HCT116 (cell line): ENCODE data around the gene ESPNL. TPM values are rescaled to one million over a fixed set of nuclear protein-coding genes. Genes with fewer than 3 reads are reported as not detected.

Experiments used
- ATAC-seq: fragments of 200-7000 bp; cut with Tn5 transposase; 2 replicates; pipeline ENCODE4 v1.9.1; 2020; ENCODE audit warnings: mild to moderate bottlenecking, moderate library complexity
- BruUV-seq: library from RNA; stranded (reverse); fragments of 400-500 nt; replicated peaks from 2 replicates; lab custom pipeline; 2021; lab: Mats Ljungman, UMichigan
- CTCF ChIA-PET: fragments of 300-600 bp; sonication (Branson Sonifier 250); formaldehyde crosslinking; loops from one replicate; lab custom pipeline; 2021; ENCODE audit warnings: antibody characterized with exemption; lab: Charles Lee
- POLR2A ChIA-PET: fragments of 300-600, 350-600 bp; sonication (Branson Sonifier 250); formaldehyde crosslinking; loops from one replicate; lab custom pipeline; 2021; ENCODE audit warnings: antibody characterized with exemption; lab: Charles Lee
- RAD21 ChIA-PET, 2 experiments: fragments of 300-600 bp; sonication (Branson Sonifier 250); formaldehyde crosslinking; loops; one replicate each; lab custom pipeline; 2023; ENCODE audit warnings: low total read pairs in 2 of 2; ENCODE audit not compliant: uncharacterized antibody in 2 of 2, unreplicated experiment in 2 of 2, low non-redundant PET in 1 of 2; lab: Charles Lee
- DNase-seq: peaks from one replicate; pipeline ENCODE4 v3.0.0-alpha.2; 2010; ENCODE audit warnings: low read depth, low spot score
- H2AFZ ChIP-seq: fragments of 200-600 bp; shearing (Covaris generic), sonication (generic); 2 replicates; pipeline ENCODE4 v1.6.1; 2017; ENCODE audit warnings: low read depth, mixed run types, mixed read lengths, antibody characterized with exemption, low read length; ENCODE audit not compliant: poor library complexity, severe bottlenecking
- H3K27ac ChIP-seq: 2 replicates; pipeline ENCODE4 v1.5.1; 2012; ENCODE audit warnings: low read depth, low read length
- H3K27me3 ChIP-seq: fragments of 200-600 bp; sonication (generic); 2 replicates; pipeline ENCODE4 v1.6.1; 2016; ENCODE audit warnings: mixed run types, low read length, mixed read lengths; ENCODE audit not compliant: insufficient read depth
- H3K36me3 ChIP-seq, 2 experiments: fragments of 200-500 bp in 1 of 2; fragments of 200-600 bp in 1 of 2; sonication (Bioruptor generic) in 1 of 2; sonication (generic) in 1 of 2; 2 replicates each; pipeline versions ENCODE4 v1.5.1 to v1.6.1; 2014 to 2016; ENCODE audit warnings: low read length in 2 of 2, inconsistent platforms in 1 of 2, mixed read lengths in 1 of 2, mixed run types in 1 of 2; ENCODE audit not compliant: insufficient read depth in 2 of 2, control insufficient read depth in 1 of 2
- H3K4me1 ChIP-seq, 2 experiments: fragments of 200-600 bp in 1 of 2; sonication (generic) in 1 of 2; 2 replicates each; pipeline versions ENCODE4 v1.5.1 to v1.6.1; 2012 to 2017; ENCODE audit warnings: low read length in 2 of 2, inconsistent platforms in 1 of 2, mild to moderate bottlenecking in 1 of 2, mixed read lengths in 1 of 2, mixed run types in 1 of 2, moderate library complexity in 1 of 2; ENCODE audit not compliant: insufficient read depth in 2 of 2, control insufficient read depth in 1 of 2
- H3K4me2 ChIP-seq: fragments of 200-600 bp; sonication (generic); 2 replicates; pipeline ENCODE4 v1.6.1; 2017; ENCODE audit warnings: mixed run types, low read length, mixed read lengths
- H3K4me3 ChIP-seq, 2 experiments: fragments of 200-600 bp in 1 of 2; sonication (generic) in 1 of 2; replicated peaks in 1 of 2; 2 replicates each; pipeline ENCODE4 v1.5.1; 2011 to 2016; ENCODE audit warnings: low read length in 2 of 2, control low read depth in 1 of 2, low read depth in 1 of 2, mild to moderate bottlenecking in 1 of 2, mixed read lengths in 1 of 2, mixed run types in 1 of 2
- H3K79me2 ChIP-seq: fragments of 200-600 bp; sonication (generic); 2 replicates; pipeline ENCODE4 v1.6.1; 2017; ENCODE audit warnings: mild to moderate bottlenecking, mixed run types, low read length, moderate library complexity, mixed read lengths; ENCODE audit not compliant: insufficient read depth
- H3K9ac ChIP-seq: fragments of 200-600 bp; sonication (generic); 2 replicates; pipeline ENCODE4 v1.6.1; 2016; ENCODE audit warnings: low read length, mixed read lengths
- H3K9me2 ChIP-seq: fragments of 200-600 bp; sonication (generic), shearing (Covaris generic); 2 replicates; pipeline ENCODE4 v1.6.1; 2017; ENCODE audit warnings: mixed run types, mild to moderate bottlenecking, moderate library complexity; ENCODE audit not compliant: insufficient read depth
- H3K9me3 ChIP-seq, 2 experiments: fragments of 200-500 bp in 1 of 2; fragments of 200-600 bp in 1 of 2; sonication (Bioruptor generic) in 1 of 2; sonication (generic) in 1 of 2; 2 replicates each; pipeline ENCODE4 v1.6.1; 2014 to 2017; ENCODE audit warnings: low read length in 2 of 2, mixed read lengths in 2 of 2, inconsistent platforms in 1 of 2, low read depth in 1 of 2, mild to moderate bottlenecking in 1 of 2, mixed run types in 1 of 2, moderate library complexity in 1 of 2; ENCODE audit not compliant: control insufficient read depth in 1 of 2, insufficient read depth in 1 of 2
- H4K20me1 ChIP-seq: fragments of 200-600 bp; sonication (generic), shearing (Covaris generic); 2 replicates; pipeline ENCODE4 v1.6.1; 2017; ENCODE audit warnings: mixed run types, mild to moderate bottlenecking, moderate library complexity; ENCODE audit not compliant: insufficient read depth
- CBX3 ChIP-seq: IDR thresholded peaks from 2 replicates; pipeline ENCODE4 v1.6.1; 2012; ENCODE audit warnings: low read depth
- EGR1 ChIP-seq: IDR thresholded peaks from 2 replicates; pipeline ENCODE4 v1.6.1; 2012; ENCODE audit warnings: low read depth
- ELF1 ChIP-seq: IDR thresholded peaks from 2 replicates; pipeline ENCODE4 v1.6.1; 2012; ENCODE audit warnings: low read depth, borderline replicate concordance
- EZH2 ChIP-seq: fragments of 200-600 bp; sonication (generic); IDR thresholded peaks from 2 replicates; pipeline ENCODE4 v1.6.1; 2017; ENCODE audit warnings: antibody characterized with exemption, mixed run types
- EZH2phosphoT487 ChIP-seq: fragments of 200-600 bp; IDR thresholded peaks from 2 replicates; pipeline ENCODE4 v1.6.1; 2018; ENCODE audit warnings: antibody characterized with exemption, borderline replicate concordance
- MAX ChIP-seq: IDR thresholded peaks from 2 replicates; pipeline ENCODE4 v1.6.1; 2012
- POLR2A ChIP-seq: IDR thresholded peaks from 2 replicates; pipeline ENCODE4 v1.7.0; 2011; ENCODE audit warnings: borderline replicate concordance; ENCODE audit not compliant: insufficient read depth, insufficient read length; ENCODE audit errors: extremely low read depth
- RAD21 ChIP-seq: IDR thresholded peaks from 2 replicates; pipeline ENCODE4 v1.6.1; 2012; ENCODE audit warnings: low read depth, mild to moderate bottlenecking
- SIN3A ChIP-seq: IDR thresholded peaks from 2 replicates; pipeline ENCODE4 v1.6.1; 2012; ENCODE audit warnings: low read depth
- SP1 ChIP-seq: IDR thresholded peaks from 2 replicates; pipeline ENCODE4 v1.6.1; 2012; ENCODE audit warnings: low read depth
- SRF ChIP-seq: IDR thresholded peaks from 2 replicates; pipeline ENCODE4 v1.6.1; 2012; ENCODE audit warnings: low read depth
- ZBTB33 ChIP-seq: IDR thresholded peaks from 2 replicates; pipeline ENCODE4 v1.6.1; 2011; ENCODE audit warnings: mild to moderate bottlenecking, low read length, moderate library complexity; ENCODE audit not compliant: insufficient replicate concordance; ENCODE audit errors: extremely low read depth
- intact Hi-C: fragments of 100-400 bp; cut with micrococcal nuclease; formaldehyde crosslinking; loops from 2 replicates; pipeline ENCODE4 v1.10.0; 2022
- total RNA-seq: library from RNA; stranded (reverse); gene quantifications from one replicate; pipeline ENCODE4 v1.2.1, GENCODE V29; 2021; ENCODE audit not compliant: unreplicated experiment

The ESPNL gene
- total RNA-seq, 1 experiment from 2014 or later, result 0.22 TPM

- H3K9me3 ChIP-seq, result no peaks in the 10 kb centered on the region
- H3K4me1 ChIP-seq, result no peaks in the 10 kb centered on the region
- no peak overlapping the region for H3K4me2 ChIP-seq
- no peaks in the 10 kb centered on the region for H3K9me2 ChIP-seq
- H3K4me3 ChIP-seq, result no peak overlapping the region
- intact Hi-C loops, result no loop called here
- no peaks in the 10 kb centered on the region; the same call in 1 of the 2 replicates for H4K20me1 ChIP-seq
- H2AFZ ChIP-seq, result no peak overlapping the region
- H3K9ac ChIP-seq, result no peak overlapping the region
- H3K27me3 ChIP-seq, result no peaks in the 10 kb centered on the region
- no peak for DNase-seq
- H3K27ac ChIP-seq, result no peak overlapping the region
- TF ChIP-seq EGR1 (no peak), EZH2 (no peak), CBX3 (no peak), ZBTB33 (no peak), SIN3A (no peak), ELF1 (no peak), SP1 (no peak), EZH2phosphoT487 (no peak), POLR2A (no peak), RAD21 (no peak), SRF (no peak), MAX (no peak)
- no peak for ATAC-seq
- RAD21 ChIA-PET, result no interaction called here
- no TSS peak for BruUV-seq
- H3K36me3 ChIP-seq, result peaks cover 65 to 87% of the 10 kb centered on the region in 2 experiments
- POLR2A ChIA-PET, result no interaction called here
- peaks cover 5% of the 10 kb centered on the region; the same call in 1 of the 2 replicates for H3K79me2 ChIP-seq
- CTCF ChIA-PET, result no interaction called here
These were observed 82.2 kb downstream of the ESPNL start for GRCh38 chr2:238182362-238182761.

Other genes with a start within 250 kb of the ESPNL start
- 23.4 TPM for gene RAMP1, start 240.7 kb upstream of the ESPNL start, total RNA-seq
- 32.8 TPM for gene UBE2F, start 133.3 kb upstream of the ESPNL start, total RNA-seq
- 28.7 TPM for gene SCLY, start 39.3 kb upstream of the ESPNL start, total RNA-seq
- gene KLHL30, start 38.3 kb downstream of the ESPNL start, total RNA-seq, result 0.61 TPM
- gene ERFE, start 58.6 kb downstream of the ESPNL start, total RNA-seq, result 17.3 TPM
- gene ILKAP, start 103.4 kb downstream of the ESPNL start, total RNA-seq, result 53.4 TPM
- 47.8 TPM for gene HES6, start 139.7 kb downstream of the ESPNL start, total RNA-seq
- 18.7 TPM for gene PER2, start 188.3 kb downstream of the ESPNL start, total RNA-seq
- 19.4 TPM for gene TRAF3IP1, start 220.2 kb downstream of the ESPNL start, total RNA-seq